ENCODE measurements around the gene A3GALT2.

A3GALT2 gene

DNA sequence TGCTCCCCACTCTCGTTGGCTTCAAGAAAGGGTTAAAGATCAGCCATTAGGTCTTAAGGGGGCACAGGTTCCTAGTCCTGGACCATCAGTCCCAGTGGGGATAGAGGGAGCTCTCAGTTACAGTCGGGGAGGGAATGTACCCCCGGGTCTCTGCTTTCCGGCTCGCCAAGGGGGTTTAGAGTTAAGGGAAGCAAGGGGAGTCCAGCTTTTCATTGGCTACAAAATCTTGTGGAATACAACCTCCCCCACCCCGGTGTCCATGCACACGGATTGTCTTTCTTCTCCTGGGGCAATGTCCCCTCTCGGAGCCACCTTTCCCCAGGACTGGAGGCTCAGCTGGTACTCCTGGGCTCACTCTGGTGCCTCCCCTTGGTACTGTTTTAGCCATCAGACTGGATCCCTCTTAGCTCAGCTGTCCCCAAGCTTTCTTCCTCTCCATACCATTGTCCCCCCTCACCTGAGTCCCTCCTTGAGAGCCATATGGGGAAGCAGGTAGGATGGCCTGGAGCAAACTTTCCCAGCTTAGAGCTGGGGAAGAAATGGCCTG is at the start of gene A3GALT2:
A3GALT2 (minus strand) TSS at position 480 of the 547 bp plus-strand sequence; CDS start at position 480, 0 bp downstream.
- H3K36me3 ChIP-seq (ENCODE audit: insufficient read depth, insufficient read length, low read length), result peaks cover 32% of the 10 kb centered on the region
- no peaks in the 10 kb centered on the region for H3K27me3 ChIP-seq (ENCODE audit: insufficient read depth, insufficient read length)
- DNase-seq (ENCODE audit: low read depth, low spot score), result no peak
- no peak within 1 kb of the TSS for H3K9ac ChIP-seq (ENCODE audit: insufficient read length, low read depth)
- peaks cover 12% of the 10 kb centered on the region for H3K4me1 ChIP-seq (ENCODE audit: insufficient read depth, insufficient read length)
- TF ChIP-seq YY1 (IDR thresholded peaks at IDR 0.05; ENCODE audit: insufficient read depth, insufficient read length), result no peak
- H3K9me3 ChIP-seq (ENCODE audit: insufficient read depth, low read length), result no peaks in the 10 kb centered on the region
- H3K4me3 ChIP-seq (ENCODE audit: insufficient read length, low read depth), result no peak within 1 kb of the TSS

DNA sequence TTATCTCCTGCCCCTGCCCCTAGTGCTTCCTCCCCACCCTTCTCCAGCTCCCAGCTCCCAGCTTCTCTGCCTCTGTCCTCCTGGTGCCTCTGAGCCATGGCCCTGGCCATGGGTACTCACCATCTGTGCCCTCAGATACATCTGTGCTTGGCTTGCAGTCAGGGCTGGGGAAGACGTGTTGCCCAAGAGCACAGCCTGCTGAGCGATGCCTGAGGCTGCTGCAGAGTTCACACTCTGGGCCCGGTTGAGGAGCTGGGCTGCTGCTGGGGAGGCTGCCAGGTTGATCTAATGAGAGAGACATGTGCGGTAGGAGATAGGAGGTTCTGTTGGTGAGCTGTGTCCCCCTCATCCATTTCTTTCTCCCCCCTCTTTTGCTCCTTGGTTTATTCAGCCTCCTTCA is 49.4 kb upstream of the A3GALT2 start:
- H3K9me3 ChIP-seq (ENCODE audit: insufficient read depth, low read length), result no peaks in the 10 kb centered on the region
- TF ChIP-seq ZNF274 (IDR thresholded peaks at IDR 0.05; ENCODE audit: low read depth, low read length) (no peak), SUZ12 (IDR thresholded peaks at IDR 0.05; ENCODE audit: extremely low read depth, insufficient read depth, insufficient read length) (no peak), YY1 (IDR thresholded peaks at IDR 0.05; ENCODE audit: insufficient read depth, insufficient read length) (no peak)
- no peaks in the 10 kb centered on the region for H3K27me3 ChIP-seq (ENCODE audit: insufficient read depth, insufficient read length)
- peaks cover 14% of the 10 kb centered on the region for H3K36me3 ChIP-seq (ENCODE audit: insufficient read depth, insufficient read length, low read length)
- no peak for DNase-seq (ENCODE audit: low read depth, low spot score)
- H3K9ac ChIP-seq (ENCODE audit: insufficient read length, low read depth), result no peak overlapping the region
- H3K4me1 ChIP-seq (ENCODE audit: insufficient read depth, insufficient read length), result peaks cover 15% of the 10 kb centered on the region
- H3K4me3 ChIP-seq (ENCODE audit: insufficient read length, low read depth), result no peak overlapping the region

DNA sequence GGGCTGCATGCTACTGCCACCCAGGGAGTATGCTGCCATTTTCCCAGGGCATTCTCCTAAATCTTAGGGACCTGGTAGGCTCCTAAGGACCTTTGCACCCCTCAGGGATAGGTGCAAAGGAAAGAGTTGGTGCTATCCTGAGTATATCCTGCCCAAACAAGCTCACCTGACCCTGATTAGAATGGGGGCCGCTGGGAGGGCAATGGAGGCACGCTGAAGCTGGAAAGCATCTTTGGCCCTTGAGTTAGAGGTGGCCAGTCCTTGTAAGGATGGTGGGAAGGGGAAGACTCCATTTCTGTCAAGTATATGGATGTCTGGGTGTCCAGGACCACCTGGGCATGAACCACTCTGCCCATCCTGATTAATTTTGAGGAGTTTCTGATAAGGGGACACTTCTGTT is 48.9 kb upstream of the A3GALT2 start:
- Histone ChIP-seq H3K4me1 (ENCODE audit: insufficient read depth, insufficient read length) (peaks cover 18% of the 10 kb centered on the region), H3K9ac (ENCODE audit: insufficient read length, low read depth) (no peak overlapping the region), H3K9me3 (ENCODE audit: insufficient read depth, low read length) (no peaks in the 10 kb centered on the region), H3K27me3 (ENCODE audit: insufficient read depth, insufficient read length) (no peaks in the 10 kb centered on the region), H3K4me3 (ENCODE audit: insufficient read length, low read depth) (no peak overlapping the region), H3K36me3 (ENCODE audit: insufficient read depth, insufficient read length, low read length) (peaks cover 14% of the 10 kb centered on the region)
- no peak for DNase-seq (ENCODE audit: low read depth, low spot score)
- TF ChIP-seq SUZ12 (IDR thresholded peaks at IDR 0.05; ENCODE audit: extremely low read depth, insufficient read depth, insufficient read length) (no peak), YY1 (IDR thresholded peaks at IDR 0.05; ENCODE audit: insufficient read depth, insufficient read length) (no peak), ZNF274 (IDR thresholded peaks at IDR 0.05; ENCODE audit: low read depth, low read length) (no peak)

DNA sequence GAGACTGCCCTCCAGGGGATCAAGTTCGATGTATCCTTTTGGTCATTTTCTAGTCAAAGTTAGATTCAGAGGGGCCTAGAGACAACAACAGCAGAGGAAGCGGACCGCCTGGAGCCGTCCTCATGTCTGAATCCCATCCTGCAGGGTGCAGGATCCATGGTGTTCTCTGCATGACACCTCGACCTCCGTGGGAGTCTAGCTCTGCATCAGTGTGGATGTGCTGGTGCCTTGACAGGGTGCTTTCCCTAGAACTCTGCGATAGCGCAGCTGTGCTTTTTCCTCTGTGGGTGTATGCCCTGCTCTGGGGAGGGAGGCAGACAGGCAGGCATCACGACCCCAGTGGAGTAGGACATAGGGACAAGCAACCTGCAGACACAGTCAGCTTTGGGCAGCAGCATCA is 48.2 kb upstream of the A3GALT2 start:
- H3K4me1 ChIP-seq (ENCODE audit: insufficient read depth, insufficient read length), result peaks cover 21% of the 10 kb centered on the region
- DNase-seq (ENCODE audit: low read depth, low spot score), result no peak

DNA sequence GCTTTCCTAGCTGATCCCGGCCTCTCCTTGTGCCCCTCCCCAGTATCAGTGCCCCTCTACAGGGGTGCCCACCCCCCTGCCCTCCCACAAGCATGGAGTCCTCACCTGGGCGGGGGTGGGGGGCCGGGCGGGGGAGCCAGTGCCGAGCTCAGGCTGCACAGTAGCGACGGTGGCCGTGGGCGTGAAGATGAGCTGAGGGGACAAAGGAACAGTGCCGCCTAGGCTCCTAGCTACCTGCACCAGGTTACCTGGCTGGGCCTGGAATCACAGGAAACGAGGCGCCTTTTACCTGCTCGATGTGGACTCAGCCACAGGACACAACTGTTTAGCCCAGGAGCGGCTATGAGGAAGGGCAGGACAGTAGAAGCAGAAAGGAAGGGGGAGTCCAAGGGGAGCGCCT is 47.5 kb upstream of the A3GALT2 start:
- no peaks in the 10 kb centered on the region for H3K27me3 ChIP-seq (ENCODE audit: insufficient read depth, insufficient read length)
- no peak overlapping the region for H3K4me3 ChIP-seq (ENCODE audit: insufficient read length, low read depth)
- no peak overlapping the region for H3K9ac ChIP-seq (ENCODE audit: insufficient read length, low read depth)
- H3K4me1 ChIP-seq (ENCODE audit: insufficient read depth, insufficient read length), result peaks cover 24% of the 10 kb centered on the region
- DNase-seq (ENCODE audit: low read depth, low spot score), result no peak
- peaks cover 14% of the 10 kb centered on the region for H3K36me3 ChIP-seq (ENCODE audit: insufficient read depth, insufficient read length, low read length)
- no peak for TF ChIP-seq YY1 (IDR thresholded peaks at IDR 0.05; ENCODE audit: insufficient read depth, insufficient read length)
- TF ChIP-seq ZNF274 (IDR thresholded peaks at IDR 0.05; ENCODE audit: low read depth, low read length), result no peak
- TF ChIP-seq SUZ12 (IDR thresholded peaks at IDR 0.05; ENCODE audit: extremely low read depth, insufficient read depth, insufficient read length), result no peak
- H3K9me3 ChIP-seq (ENCODE audit: insufficient read depth, low read length), result no peaks in the 10 kb centered on the region

More for the DNA sequence above, 48.2 kb upstream of the A3GALT2 start:
- H3K9ac ChIP-seq (ENCODE audit: insufficient read length, low read depth), result no peak overlapping the region
- H3K27me3 ChIP-seq (ENCODE audit: insufficient read depth, insufficient read length), result no peaks in the 10 kb centered on the region
- no peaks in the 10 kb centered on the region for H3K9me3 ChIP-seq (ENCODE audit: insufficient read depth, low read length)
- no peak for TF ChIP-seq SUZ12 (IDR thresholded peaks at IDR 0.05; ENCODE audit: extremely low read depth, insufficient read depth, insufficient read length)
- H3K36me3 ChIP-seq (ENCODE audit: insufficient read depth, insufficient read length, low read length), result peaks cover 14% of the 10 kb centered on the region
- H3K4me3 ChIP-seq (ENCODE audit: insufficient read length, low read depth), result no peak overlapping the region

DNA sequence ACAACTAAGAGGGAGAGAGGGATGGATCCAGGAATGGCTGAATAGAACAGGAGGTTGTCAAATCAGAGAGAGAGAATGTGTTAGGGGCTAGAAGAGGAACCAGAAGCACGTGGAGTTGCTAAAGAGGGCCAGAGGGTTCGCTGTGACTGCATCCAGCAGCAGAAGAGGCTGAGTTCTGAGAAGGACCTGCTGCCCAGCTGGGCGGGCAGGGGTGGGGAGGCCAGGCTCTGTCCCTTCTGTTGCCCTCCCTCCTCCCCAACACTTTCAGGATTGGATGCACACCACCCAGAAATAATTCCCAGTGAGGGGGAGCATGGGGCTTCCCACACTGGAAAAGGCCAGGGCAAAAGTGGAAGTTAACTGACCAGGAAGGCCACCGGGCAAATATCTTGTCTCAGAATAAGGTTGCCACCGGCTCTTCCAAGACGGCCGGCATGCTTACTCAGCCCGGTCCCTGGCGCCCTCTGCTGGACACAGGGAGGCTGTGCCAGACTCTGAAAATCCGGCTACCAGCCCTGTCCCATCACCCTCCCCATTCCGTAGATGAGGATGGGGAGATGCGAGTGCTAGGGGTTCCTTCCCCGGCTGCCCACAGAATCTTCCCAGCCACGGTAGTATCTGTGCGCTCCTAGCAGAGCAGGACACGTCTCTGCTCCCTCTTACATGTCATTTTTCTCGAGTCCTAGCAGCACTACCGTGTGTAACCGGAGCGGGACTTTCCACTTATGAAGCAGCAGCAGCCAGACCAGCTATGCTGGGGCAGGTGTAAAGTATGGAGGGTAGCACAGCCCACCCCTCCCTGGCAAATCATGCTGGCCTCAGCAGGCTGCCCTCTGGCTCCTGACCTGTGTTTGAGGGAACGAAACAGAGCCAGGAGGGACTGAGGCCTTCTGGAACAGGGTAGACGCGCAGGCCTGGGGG is 46.8 kb upstream of the A3GALT2 start:
- Histone ChIP-seq H3K4me1 (ENCODE audit: insufficient read depth, insufficient read length) (peaks cover 27% of the 10 kb centered on the region), H3K27me3 (ENCODE audit: insufficient read depth, insufficient read length) (no peaks in the 10 kb centered on the region)
- peak; percentile 81 for DNase-seq (ENCODE audit: low read depth, low spot score)

DNA sequence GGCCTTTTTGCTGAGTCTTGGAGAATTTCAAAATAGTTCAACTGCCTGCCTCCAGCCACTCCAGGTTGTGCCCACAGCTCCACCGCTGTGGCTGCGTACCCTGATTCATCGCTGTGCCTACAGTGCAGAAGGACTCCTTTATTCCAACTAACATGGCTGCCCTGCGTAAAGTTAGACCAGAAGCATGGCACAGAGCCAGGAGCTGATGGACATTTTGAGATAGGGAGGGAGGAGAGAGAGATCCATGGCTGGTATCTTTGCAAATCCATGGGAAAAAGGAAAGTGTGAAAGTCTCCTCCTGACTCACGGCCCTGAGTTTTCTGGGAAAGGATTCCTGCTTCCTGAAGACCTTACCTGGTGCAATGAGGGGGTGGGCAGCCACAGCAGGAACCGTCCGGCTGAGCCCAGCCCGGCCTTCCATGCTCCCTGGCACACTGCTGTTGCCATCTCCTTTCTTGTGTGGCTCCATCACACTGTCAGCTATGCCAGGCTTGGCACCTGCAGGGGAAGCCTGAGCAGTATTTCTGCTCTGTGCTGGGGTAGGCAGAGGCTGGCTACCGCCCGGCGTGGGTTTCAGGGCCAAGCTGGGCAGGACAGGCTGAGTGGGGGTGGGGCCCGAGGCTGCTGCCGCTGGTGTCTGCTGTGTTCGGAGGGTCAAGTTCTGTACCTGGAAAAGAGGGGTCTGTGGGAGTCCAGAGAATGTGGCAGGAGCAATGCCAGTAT is 46.0 kb upstream of the A3GALT2 start:
- H3K9me3 ChIP-seq (ENCODE audit: insufficient read depth, low read length), result no peaks in the 10 kb centered on the region
- TF ChIP-seq YY1 (IDR thresholded peaks at IDR 0.05; ENCODE audit: insufficient read depth, insufficient read length) (no peak), ZNF274 (IDR thresholded peaks at IDR 0.05; ENCODE audit: low read depth, low read length) (no peak)
- no peaks in the 10 kb centered on the region for H3K27me3 ChIP-seq (ENCODE audit: insufficient read depth, insufficient read length)
- peaks cover 20% of the 10 kb centered on the region for H3K4me1 ChIP-seq (ENCODE audit: insufficient read depth, insufficient read length)
- no peak overlapping the region for H3K4me3 ChIP-seq (ENCODE audit: insufficient read length, low read depth)
- no peak for DNase-seq (ENCODE audit: low read depth, low spot score)
- H3K9ac ChIP-seq (ENCODE audit: insufficient read length, low read depth), result no peak overlapping the region
- peaks cover 9% of the 10 kb centered on the region for H3K36me3 ChIP-seq (ENCODE audit: insufficient read depth, insufficient read length, low read length)

More for the DNA sequence above, 46.8 kb upstream of the A3GALT2 start:
- H3K4me3 ChIP-seq (ENCODE audit: insufficient read length, low read depth), result no peak overlapping the region
- H3K9me3 ChIP-seq (ENCODE audit: insufficient read depth, low read length), result no peaks in the 10 kb centered on the region
- H3K9ac ChIP-seq (ENCODE audit: insufficient read length, low read depth), result no peak overlapping the region
- no peak for TF ChIP-seq SUZ12 (IDR thresholded peaks at IDR 0.05; ENCODE audit: extremely low read depth, insufficient read depth, insufficient read length)
- TF ChIP-seq YY1 (IDR thresholded peaks at IDR 0.05; ENCODE audit: insufficient read depth, insufficient read length), result no peak
- no peak for TF ChIP-seq ZNF274 (IDR thresholded peaks at IDR 0.05; ENCODE audit: low read depth, low read length)
- peaks cover 14% of the 10 kb centered on the region for H3K36me3 ChIP-seq (ENCODE audit: insufficient read depth, insufficient read length, low read length)

Data from NT2/D1 (cell line).